ENCODE results near the gene ATP2B1.

DNA sequence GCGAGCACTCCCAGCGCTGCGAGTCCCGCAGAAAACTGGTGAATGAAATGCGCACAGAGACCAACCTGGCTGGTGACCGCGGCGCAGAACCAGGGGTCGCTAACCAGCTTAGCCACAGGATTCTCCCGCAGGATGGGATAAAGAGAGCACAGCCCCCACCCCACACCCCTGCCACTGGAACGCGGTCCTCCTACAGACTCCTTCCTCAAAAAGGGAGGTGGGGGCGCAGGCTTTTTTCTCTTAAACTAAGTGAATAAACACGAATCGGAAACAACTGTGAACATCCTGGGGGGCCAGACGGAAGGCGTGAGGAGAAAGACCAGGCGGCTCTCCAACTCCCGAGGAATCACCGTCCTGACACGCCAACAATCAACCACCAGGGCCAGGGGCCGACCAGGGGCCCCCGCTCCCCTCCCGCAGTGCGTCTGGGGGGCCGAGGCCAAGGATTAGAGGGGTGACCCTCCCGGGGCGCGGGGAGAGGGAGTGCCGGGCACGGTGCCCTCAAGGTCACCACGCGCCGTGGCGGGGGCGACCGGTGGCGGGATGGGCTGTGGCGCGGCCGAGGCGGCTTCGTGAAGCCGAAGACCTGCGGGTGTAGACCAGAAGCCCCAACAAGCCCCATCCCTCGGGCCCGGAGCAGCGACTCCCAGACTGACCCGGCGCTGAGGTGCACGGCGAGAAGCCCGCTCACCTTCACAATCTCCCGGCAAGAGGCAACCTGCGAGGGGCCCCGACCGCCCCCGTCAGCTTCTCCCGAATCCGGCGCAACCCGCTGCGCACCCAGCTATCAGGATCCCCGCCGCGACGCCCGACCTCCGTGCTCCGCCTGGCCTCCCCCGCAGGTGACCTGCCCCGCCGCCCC is 704 bp downstream of the ATP2B1 start:
- TF ChIP-seq POLR2AphosphoS5 (IDR thresholded peaks at IDR 0.05) (no peak), POLR2A (IDR thresholded peaks at IDR 0.05) (no peak), EP300 (IDR thresholded peaks at IDR 0.05) (no peak)
- TF ChIP-seq, protein P1, sequence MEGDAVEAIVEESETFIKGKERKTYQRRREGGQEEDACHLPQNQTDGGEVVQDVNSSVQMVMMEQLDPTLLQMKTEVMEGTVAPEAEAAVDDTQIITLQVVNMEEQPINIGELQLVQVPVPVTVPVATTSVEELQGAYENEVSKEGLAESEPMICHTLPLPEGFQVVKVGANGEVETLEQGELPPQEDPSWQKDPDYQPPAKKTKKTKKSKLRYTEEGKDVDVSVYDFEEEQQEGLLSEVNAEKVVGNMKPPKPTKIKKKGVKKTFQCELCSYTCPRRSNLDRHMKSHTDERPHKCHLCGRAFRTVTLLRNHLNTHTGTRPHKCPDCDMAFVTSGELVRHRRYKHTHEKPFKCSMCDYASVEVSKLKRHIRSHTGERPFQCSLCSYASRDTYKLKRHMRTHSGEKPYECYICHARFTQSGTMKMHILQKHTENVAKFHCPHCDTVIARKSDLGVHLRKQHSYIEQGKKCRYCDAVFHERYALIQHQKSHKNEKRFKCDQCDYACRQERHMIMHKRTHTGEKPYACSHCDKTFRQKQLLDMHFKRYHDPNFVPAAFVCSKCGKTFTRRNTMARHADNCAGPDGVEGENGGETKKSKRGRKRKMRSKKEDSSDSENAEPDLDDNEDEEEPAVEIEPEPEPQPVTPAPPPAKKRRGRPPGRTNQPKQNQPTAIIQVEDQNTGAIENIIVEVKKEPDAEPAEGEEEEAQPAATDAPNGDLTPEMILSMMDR (IDR thresholded peaks at IDR 0.05), result peak in 2 of 4 experiments; percentile 18 to 24
